A549 treated with AZD9567 at 1 μM for 4 hours (cell line): Measurements from ENCODE around the gene SYNGR1. TPM values are rescaled to one million over a fixed set of nuclear protein-coding genes. Genes with fewer than 3 reads are reported as not detected.

Source experiments
- total RNA-seq: library from RNA; stranded (reverse); fragments of 200-300 nt; extraction: Qiagen RNA extraction; gene quantifications from 5 replicates; pipeline ENCODE4 v1.2.3, GENCODE V29; 2022; ENCODE audit not compliant: insufficient read depth

SYNGR1 gene
- total RNA-seq = 9.5 to 15.5 TPM (median 11.0 TPM) in 5 replicates

GRCh38 chr22:39349967-39350726, at the start of gene SYNGR1:
Gene SYNGR1 (plus strand): TSS chr22:39349991. CDS start chr22:39350011, 20 bp downstream.

GRCh38 chr22:39319284-39320022, 30.3 kb upstream of the SYNGR1 start, which contains the start of gene RPL3:
Gene RPL3 (minus strand): TSS chr22:39319623. CDS start chr22:39319597, 26 bp downstream.

Other genes starting within 250 kb of the SYNGR1 start
- 0.78 to 1.3 TPM (median 1.1 TPM) in 5 replicates for gene CBX7, start 197.3 kb upstream of the SYNGR1 start, total RNA-seq
- gene PDGFB, start 105.0 kb upstream of the SYNGR1 start, total RNA-seq = 0.56 to 3.6 TPM (median 2.3 TPM) in 5 replicates
- 1,743 to 2,245 TPM (median 1,807 TPM) in 5 replicates for gene RPL3, start 30.4 kb upstream of the SYNGR1 start, total RNA-seq
- gene TAB1, start 49.8 kb downstream of the SYNGR1 start, total RNA-seq = 8.0 to 11.7 TPM (median 10.9 TPM) in 5 replicates
- 0.22 to 0.62 TPM (median 0.46 TPM) in 4 of 5 replicates, not detected in the other for gene MGAT3, start 107.0 kb downstream of the SYNGR1 start, total RNA-seq
- gene MIEF1, start 152.3 kb downstream of the SYNGR1 start, total RNA-seq = 24.4 to 27.1 TPM (median 24.8 TPM) in 5 replicates
- gene ATF4, start 170.6 kb downstream of the SYNGR1 start, total RNA-seq = 341 to 399 TPM (median 379 TPM) in 5 replicates
- 70.7 to 107 TPM (median 96.5 TPM) in 5 replicates for gene RPS19BP1, start 182.8 kb downstream of the SYNGR1 start, total RNA-seq
- gene CACNA1I, start 220.8 kb downstream of the SYNGR1 start, total RNA-seq = 0.02 to 0.05 TPM (median 0.04 TPM) in 4 of 5 replicates, not detected in the other